Globus pallidus (tissue), 1 donor: ENCODE measurements around the gene CCDC9B.

Experiments used
- DNase-seq: peaks from one replicate; pipeline ENCODE4 v3.0.0-alpha.2; 2015; ENCODE audit warnings: low spot score

Gene CCDC9B

DNA sequence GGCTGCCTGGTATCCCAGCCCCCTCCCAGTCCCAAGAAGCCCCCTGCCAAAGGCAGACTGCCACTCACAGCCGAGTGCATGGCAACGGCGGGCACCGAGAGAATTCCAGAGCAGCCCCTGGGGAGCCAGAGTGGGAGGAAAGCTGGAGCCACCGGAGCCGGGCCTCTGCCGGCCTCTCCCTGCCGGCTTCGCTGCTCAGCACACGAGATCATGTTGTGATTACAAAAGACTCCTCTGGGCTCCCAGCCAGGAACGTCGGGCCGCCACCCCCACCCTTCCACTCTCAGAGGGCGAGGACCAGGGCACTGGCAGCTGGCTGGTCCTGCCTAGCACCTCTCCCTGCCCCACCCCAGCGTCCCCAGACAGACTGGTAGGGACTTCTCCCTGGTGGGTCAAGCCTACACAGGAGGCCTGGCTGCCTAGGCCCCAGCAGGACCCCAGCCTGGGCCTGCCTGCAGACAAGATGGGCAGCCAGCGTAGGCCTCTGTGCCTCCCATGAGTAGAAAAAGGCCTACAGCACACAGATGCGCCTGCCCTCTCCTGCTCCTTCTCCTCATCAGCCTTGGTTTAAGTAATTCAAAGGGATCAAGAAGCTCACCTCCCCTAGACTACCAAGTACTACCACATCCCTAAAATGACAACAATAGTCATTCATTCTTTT lies at the start of gene CCDC9B:
Gene CCDC9B (minus strand): TSS at position 200 of the 661 bp plus-strand sequence. CDS start 120 bp downstream, at position 80.
- peak; percentile 91 for DNase-seq

DNA sequence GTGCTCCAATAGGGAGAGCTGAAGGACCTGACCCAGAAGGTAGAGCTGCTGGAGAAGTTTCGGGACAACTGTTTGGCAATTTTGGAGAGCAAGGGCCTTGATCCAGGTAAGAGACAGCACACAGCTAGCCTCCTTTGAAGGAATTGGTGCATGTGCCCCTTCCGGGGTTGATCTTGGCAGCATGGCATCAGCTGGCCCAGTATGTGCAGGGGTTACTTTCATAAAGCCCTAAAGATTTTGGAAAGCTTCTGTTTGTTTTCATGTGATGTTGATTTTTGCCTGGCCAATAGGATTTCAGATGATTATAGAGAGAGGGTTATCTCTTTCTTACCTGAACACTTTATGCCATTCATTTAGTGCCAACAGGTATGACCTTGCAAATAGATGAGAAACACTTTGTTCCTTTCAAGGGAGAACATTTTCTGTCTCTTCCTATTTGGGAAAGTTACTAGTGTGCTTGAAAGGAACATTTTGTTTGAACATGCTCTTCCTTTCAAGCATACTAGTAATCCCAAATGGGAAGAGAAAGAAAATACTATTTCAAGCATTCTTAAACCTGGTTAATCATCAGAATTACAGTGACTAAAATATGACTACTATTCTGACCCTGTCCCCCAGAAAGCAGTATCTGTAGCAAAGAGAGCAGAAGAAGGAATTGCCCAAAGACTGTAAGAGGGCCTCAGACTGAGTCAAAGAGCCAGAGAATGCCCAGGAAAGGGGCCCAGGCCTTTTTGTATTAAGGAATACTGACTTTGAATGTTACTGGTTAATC lies 49.3 kb upstream of the CCDC9B start:
- DNase-seq = no peak

DNA sequence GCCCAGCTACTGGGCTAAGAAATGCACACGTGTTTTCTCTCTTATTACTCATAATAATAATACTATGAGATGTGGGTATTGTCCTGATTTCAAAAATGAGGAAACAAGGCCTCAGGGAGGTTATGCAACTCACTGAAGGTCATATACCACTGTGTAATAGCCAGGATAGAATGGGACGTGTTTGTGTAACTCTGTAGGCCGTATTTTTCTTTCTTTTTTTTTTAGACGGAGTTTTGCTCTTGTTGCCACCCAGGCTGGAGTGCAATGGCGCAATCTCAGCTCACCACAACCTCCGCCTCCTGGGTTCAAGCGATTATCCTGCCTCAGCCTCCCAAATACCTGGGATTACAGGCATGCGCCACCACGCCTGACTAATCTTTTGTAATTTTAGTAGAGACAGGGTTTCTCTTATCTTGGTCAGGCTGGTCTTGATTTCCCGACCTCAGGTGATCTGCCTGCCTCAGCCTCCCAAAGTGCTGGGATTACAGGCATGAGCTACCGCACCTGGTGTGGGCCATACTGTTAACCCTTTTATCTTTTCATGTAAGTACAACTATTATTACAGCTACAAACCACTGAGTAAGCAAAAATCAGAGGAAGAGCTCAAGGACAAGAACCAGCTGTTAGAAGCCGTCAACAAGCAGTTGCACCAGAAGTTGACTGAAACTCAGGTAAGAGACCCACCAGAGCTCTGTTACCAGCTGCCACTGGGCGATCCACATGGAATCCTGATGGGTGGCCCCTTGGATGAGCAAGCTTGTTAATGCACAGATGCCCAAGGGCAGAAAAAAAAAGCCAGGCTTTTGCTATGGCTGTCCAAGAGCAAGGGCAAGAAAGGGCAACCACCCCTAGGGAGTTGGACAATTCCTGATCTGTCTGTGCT lies 48.4 kb upstream of the CCDC9B start:
- DNase-seq = no peak

DNA sequence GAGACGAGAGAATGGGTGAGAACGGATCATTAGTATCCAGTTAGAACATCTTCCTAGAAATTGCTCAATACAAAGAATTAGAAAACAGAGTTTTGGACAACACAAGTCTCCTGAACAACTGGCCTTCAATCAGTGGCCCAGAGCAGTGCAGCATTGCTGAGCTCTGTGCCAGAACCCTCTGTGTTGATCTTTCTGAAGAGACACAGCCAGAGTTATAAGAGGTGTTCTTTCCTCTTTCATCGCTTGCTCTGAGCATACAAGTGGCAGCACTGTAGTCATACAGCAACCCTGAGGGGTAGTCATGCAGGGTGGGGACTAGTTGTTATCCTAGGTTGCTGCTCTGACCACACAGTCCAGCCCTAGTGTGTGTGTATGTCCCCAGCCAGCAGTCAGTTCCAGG lies 45.7 kb upstream of the CCDC9B start:
- no peak for DNase-seq

DNA sequence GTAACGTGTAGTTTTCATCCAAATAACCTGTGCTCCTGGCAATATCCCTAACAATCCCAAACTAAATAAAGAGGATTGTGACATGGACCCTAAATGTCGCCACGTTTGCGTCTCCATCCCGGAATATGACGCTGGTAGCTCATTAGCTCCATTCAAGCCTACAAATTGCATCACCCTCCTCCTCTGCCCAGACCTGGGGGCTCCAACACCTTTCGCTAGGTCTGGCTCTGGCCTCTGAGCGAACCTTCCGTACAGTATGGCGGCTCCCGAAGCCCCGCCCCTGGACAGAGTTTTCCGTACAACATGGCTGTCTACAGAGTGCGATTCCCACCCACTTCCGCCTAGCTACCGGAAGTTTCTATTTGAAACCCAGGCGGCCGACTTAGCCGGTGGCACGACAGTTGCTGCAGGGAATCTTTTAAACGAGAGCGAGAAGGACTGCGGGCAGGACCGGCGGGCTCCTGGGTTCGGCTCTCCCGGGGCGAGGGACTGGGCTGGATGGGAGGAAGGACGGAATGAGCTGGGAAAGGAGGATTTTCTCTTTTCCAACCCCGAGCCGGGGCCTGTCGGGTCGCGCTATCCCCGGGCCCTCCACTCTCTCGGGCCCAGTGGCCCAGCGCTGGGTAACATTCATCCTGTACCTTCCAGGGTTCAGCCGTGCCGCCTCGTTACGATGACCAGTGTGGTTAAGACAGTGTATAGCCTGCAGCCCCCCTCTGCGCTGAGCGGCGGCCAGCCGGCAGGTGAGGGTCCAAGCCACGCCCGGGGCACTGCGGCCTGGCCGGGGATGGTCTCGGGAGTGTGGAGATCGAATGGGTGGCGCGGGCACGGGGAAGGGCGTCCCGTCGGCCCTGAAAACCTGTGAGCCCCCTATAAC lies 42.1 kb upstream of the CCDC9B start, which contains the start of gene KNSTRN:
Gene KNSTRN (plus strand): TSS at position 142 of the 877 bp plus-strand sequence. CDS start 115 bp downstream, at position 257.
- DNase-seq = peak; percentile 91

DNA sequence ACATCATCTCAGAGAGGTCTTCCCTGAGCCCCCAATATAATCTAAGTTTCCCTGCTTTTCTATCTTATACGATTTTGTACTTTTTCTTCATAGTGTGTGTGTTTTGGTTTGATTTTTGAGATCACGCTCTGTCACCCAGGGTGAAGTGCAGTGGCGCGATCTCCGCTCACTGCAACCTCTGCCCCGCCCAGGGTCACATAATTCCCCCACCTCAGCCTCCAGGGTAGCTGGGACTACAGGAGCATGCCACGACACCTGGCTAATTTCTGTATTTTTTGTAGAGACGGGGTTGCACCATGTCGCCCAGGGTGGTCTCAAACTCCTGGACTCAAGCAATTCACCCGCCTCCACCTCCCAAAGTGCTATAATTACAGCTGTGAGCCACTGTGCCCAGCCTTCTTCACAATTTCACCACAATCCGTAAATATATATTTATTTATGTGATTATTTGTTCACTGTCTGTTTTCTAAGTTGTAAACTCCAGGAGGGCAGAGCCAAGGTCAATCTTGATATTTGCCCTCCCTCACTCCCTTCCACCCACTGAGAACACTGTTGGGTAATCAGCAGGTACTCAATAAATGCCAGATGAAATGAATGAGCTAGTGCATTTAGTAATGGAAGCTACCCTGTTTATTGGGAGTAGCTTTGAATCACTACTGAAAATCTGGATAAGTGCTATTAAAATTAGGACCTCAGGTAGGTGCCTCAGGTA lies 41.2 kb upstream of the CCDC9B start:
- DNase-seq = no peak

DNA sequence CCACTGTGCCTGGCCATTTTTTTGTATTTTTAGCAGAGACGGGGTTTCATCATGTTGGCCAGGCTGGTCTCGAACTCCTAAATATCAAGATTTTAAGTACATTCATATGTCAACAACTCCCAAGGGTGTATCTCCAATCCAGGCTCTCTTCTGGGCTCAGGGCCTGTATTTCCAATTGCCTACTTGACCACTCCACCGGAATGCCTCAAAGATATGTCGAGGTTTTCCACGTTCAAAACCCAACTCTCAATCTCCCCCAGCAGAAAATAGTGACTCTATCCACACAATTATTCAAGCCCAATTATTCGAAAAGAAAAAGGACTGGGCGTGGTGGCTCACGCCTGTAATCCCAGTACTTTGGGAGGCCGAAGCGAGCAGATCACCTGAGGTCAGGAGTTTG lies 39.9 kb upstream of the CCDC9B start:
- DNase-seq = no peak

DNA sequence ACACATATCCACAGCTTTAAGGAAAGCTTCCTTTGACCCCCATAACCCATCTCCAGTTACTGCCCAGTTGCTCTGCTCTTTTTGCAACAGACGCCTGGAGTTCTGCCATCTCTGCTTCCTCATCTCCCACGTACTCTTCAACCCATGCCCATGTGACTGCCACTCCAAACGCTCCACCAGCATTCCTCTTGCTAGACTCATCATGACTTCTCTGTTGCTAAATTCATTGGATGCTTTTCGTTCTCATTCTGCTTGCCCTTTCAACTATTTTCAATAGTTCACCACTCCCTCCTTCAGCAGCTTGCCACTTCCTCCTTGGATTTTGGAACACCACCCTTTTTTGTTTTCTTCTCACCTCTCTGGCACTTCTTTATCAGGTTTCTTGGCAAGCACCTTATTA lies 39.1 kb upstream of the CCDC9B start:
- no peak for DNase-seq

DNA sequence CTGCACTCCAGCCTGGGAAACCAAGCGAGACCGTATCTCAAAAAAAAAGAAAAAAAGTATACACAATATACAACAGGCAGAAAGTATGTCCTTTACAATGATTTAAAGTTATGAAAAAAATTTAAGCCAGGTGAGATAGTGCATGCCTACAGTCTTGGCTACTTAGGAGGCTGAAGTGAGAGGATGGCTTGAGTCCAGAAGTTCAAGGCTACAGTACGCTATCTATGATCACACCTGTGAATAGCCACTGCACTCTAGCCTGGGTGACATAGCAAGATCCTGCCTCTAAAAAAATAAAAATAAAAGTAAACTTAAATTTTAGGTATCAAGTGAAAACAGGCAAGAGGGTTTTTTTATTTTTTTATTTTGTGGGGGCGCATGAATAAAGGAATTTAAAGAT lies 38.6 kb upstream of the CCDC9B start:
- no peak for DNase-seq

DNA sequence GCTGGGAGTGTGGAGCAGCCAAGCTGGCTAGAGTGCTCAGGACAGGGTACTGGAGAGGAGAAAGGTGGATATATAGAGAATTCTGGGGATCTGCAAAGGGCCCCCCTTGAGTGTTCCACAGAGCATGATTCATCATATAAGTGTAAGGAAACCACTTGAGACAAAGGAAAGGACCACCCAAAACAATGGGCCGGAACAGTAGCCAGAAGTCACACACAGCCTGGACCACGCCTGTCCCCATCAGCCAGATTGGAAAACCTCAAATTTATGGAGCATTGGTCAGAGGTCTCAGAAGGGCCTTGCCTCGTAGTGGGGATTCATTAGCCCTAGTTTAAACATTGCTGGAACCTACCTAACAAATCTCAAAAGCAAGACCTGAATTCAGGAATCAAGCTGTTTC lies 36.9 kb upstream of the CCDC9B start:
- DNase-seq = no peak

DNA sequence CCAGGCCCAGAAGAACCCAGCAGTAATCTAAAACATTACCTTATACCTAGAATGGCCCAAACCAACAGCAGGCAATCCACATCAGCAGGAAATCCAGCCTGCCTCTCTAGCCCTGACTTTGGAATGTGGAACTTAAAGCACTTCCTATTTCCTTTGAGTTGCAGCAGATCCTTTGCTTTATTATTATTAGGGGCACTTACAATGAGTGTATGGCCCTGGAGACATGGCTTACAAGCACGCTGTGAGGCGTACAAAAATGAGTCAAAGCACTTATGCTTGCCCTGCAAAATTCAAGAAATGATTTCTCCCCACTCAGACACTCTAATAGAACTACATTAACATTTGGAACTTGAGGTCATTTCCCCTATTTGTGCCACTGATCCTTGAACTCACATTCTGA lies 32.2 kb upstream of the CCDC9B start:
- DNase-seq = no peak

DNA sequence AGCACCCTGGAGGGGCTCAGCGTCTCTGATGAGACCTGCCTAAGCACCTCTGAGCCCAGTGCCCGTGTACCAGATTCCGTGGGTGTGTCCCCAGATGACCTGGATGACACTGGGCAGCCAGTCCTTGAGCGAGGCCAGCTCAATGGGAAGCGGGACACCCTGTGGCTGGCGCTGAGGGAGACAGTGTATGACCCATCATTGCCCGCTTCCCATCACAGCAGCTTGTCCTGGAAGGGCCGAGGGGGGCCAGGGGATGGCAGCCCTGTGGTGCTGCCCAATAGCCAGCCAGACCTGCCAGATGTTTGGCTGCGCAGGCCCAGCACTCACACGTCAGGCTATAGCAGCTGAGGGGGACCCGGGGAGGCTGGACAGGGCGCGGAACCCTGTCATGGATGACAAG lies 29.2 kb upstream of the CCDC9B start:
- DNase-seq = no peak

DNA sequence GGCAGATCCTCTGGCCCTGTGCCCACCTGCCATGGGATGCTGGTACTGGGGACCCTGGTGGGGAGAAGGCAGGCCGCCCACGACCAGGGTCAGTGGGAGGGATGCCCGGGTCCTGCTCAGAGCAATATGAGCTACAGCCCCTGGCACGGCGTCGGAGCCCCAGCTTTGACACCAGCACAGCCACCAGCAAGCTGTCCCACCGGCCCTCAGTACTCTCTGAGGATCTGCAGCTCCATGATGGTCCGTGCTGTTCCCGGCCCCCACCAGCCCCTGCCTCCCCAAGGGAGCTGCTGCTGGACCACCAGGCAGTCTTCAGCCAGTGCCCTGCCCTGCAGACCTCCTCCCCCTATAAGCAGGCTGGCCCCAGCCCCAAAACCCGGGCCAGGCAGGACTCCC lies 28.7 kb upstream of the CCDC9B start:
- DNase-seq = no peak

DNA sequence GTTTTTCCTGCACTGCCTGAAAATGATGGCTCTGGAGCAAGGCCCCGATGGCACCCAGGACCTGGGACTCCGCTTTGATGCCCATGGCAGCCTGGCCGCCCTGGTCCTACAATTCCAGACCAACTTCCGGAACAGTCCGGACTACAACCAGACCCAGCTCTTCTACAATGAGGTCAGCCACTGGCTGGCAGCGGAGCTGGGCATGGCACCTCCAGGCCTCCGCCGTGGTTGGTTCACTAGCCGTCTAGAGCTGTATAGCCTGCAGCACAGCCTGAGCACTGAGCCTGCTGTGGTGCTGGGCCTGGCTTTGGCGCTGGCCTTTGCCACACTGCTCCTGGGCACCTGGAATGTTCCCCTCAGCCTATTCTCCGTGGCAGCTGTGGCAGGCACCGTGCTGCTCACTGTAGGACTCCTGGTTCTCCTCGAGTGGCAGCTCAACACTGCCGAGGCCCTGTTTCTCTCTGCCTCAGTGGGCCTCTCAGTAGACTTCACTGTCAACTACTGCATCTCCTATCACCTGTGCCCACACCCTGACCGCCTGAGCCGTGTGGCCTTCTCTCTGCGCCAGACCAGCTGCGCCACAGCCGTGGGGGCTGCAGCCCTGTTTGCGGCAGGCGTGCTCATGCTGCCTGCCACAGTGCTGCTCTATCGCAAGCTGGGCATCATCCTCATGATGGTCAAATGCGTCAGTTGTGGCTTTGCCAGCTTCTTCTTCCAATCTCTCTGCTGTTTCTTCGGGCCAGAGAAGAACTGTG lies 28.2 kb upstream of the CCDC9B start:
- DNase-seq = no peak

DNA sequence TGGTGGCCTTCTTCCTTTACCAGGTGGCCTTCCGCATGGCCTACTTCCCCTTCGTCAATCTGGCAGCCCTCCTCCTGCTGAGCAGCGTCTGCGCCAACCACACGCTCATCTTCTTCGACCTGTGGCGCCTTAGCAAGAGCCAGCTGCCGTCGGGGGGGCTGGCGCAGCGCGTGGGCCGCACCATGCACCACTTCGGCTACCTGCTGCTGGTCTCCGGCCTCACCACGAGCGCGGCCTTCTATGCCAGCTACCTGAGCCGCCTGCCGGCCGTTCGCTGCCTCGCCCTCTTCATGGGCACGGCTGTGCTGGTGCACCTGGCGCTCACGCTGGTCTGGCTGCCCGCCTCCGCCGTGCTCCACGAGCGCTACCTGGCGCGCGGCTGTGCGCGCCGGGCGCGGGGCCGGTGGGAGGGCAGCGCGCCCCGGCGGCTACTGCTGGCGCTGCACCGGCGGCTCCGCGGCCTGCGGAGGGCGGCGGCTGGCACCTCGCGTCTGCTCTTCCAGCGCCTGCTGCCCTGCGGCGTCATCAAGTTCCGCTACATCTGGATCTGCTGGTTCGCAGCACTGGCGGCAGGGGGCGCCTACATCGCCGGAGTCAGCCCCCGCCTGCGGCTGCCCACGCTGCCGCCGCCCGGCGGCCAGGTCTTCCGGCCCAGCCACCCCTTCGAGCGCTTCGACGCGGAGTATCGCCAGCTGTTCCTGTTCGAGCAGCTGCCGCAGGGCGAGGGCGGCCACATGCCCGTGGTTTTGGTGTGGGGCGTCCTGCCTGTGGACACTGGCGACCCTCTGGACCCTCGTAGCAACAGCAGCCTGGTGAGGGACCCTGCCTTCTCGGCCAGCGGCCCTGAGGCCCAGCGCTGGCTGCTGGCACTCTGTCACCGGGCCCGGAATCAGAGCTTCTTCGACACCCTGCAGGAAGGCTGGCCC lies 27.2 kb upstream of the CCDC9B start:
- peak; percentile 81 for DNase-seq

DNA sequence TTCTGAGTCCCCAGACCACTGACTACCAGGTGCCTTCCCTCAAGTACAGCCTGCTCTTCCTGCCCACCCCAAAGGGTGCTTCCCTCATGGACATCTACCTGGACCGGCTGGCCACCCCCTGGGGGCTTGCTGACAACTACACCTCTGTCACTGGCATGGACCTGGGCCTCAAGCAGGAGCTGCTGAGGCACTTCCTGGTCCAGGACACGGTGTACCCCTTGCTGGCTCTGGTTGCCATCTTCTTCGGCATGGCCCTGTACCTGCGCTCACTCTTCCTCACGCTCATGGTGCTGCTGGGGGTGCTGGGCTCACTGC lies 26.6 kb upstream of the CCDC9B start:
- DNase-seq = no peak

DNA sequence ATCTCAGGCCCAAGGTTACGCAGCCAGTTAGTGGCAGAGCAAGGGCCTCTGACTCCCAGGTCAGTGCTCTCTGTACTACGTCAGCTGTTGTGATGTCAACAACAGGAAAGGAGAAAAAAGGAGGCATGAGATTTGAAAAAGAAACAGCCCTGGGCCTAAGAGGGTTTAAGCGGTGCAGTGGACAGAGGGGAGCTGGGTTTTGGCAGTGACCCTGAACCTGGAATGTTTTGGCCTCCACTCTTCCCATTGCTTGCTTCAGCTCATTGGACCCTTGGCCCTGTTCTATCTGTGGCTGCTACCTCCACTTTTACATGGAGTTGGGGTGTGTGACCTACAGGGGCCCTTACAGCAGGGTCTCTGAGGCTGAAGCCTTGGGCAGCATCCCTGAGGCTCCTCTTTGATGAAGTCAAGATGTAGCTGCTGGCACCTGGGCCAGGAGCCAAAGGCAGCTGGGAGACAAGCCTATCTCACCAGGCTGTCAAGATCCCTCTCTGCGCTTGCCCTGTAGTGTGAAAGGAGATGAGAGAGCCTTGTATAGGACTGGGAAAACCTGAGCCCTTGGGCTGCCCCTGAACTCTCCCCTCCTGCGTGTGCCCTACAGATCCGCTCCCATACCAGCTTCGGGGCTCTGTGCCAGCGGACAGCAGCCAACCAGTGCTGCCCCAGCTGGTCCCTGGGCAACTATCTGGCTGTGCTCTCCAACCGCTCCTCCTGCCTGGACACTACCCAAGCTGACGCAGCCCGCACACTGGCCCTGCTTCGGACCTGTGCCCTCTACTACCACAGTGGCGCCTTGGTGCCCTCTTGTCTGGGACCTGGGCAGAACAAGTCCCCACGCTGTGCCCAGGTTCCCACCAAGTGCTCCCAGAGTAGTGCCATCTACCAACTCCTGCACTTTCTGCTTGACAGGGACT lies 26.0 kb upstream of the CCDC9B start:
- peak; percentile 79 for DNase-seq
